Measurements from ENCODE around the gene DDX52. TPM values are rescaled to one million over a fixed set of nuclear protein-coding genes. Genes with fewer than 3 reads are reported as not detected.

DDX52 gene
- total RNA-seq (10 to 100 TPM; 13.4 to 17.7 (median 16.3) TPM), polyA plus RNA-seq (10 to 100 TPM in 2 of 3 donors, 1 to 10 TPM in 1; 9.2 to 20.1 (median 13.1) TPM)
- long read RNA-seq, donor 1, full-length matches to known transcripts: 6 of 7 reads
- long read RNA-seq, donor 1, partial matches to known transcripts: 1 of 7 reads
- long read RNA-seq, donor 1, other reads (novel, unspliced or antisense): 0 of 7 reads
- long read RNA-seq, donor 2, full-length matches to known transcripts: 16 of 28 reads
- long read RNA-seq, donor 2, partial matches to known transcripts: 7 of 28 reads
- long read RNA-seq, donor 2, other reads (novel, unspliced or antisense): 5 of 28 reads

GRCh38 chr17:37643118-37643766, at the start of gene DDX52:
Gene DDX52 (minus strand): TSS chr17:37643446. CDS start chr17:37643420, 26 bp downstream.
- H3K9me3 ChIP-seq: no peaks in the 10 kb centered on the region
- H3K27ac ChIP-seq: peak within 1 kb of the TSS; percentile 94
- intact Hi-C loops (cut with DNase I): loop anchor here in 1 of 2 donors (10.0 kb wide), 1 partner anchor 172 kb away; no protein-coding TSS in a partner anchor
- peaks cover 0 to 26% (median 0%) of the 10 kb centered on the region in 3 donors for H3K27me3 ChIP-seq (ENCODE audit: insufficient read depth in 3 of 3, low read length in 2 of 3)
- DNase-seq: peak; percentile 94 to 97
- peaks cover 0 to 38% of the 10 kb centered on the region in 2 donors for H3K36me3 ChIP-seq (ENCODE audit: insufficient read depth in 1 of 2, low read depth in 1 of 2)
- H3K4me3 ChIP-seq: peak within 1 kb of the TSS; percentile 95
- peak; percentile 97 to 100 (median 98) for ATAC-seq
- peak; percentile 6 for TF ChIP-seq CTCF (IDR thresholded peaks at IDR 0.05)
- H3K4me1 ChIP-seq: peaks cover 20% of the 10 kb centered on the region
- WGBS, 3 donors: 0 to 1% (median 1%) methylated on average over 40 to 43 of the region's 43 CpGs

GRCh38 chr17:37691807-37692206, 48.6 kb upstream of the DDX52 start:
- Histone ChIP-seq H3K27me3 (ENCODE audit: insufficient read depth in 3 of 3, low read length in 2 of 3) (peaks cover 0 to 5% (median 3%) of the 10 kb centered on the region in 3 donors), H3K36me3 (ENCODE audit: insufficient read depth in 1 of 2, low read depth in 1 of 2) (no peaks in the 10 kb centered on the region), H3K4me1 (no peaks in the 10 kb centered on the region), H3K27ac (no peak overlapping the region), H3K4me3 (no peak overlapping the region), H3K9me3 (no peaks in the 10 kb centered on the region)
- intact Hi-C loops (cut with DNase I): no loop called here
- ATAC-seq (no peak), DNase-seq (no peak)
- whole genome bisulfite sequencing, 3 donors: 67 to 79% (median 76%) methylated on average over 6 of the region's 6 CpGs
- TF ChIP-seq CTCF (IDR thresholded peaks at IDR 0.05): no peak

- no peak for TF ChIP-seq CTCF (IDR thresholded peaks at IDR 0.05)
- intact Hi-C loops (cut with DNase I): no loop called here
- no peaks in the 10 kb centered on the region for H3K9me3 ChIP-seq
- peaks cover 0 to 5% (median 3%) of the 10 kb centered on the region in 3 donors for H3K27me3 ChIP-seq (ENCODE audit: insufficient read depth in 3 of 3, low read length in 2 of 3)
- H3K4me1 ChIP-seq: no peaks in the 10 kb centered on the region
- no peak overlapping the region for H3K27ac ChIP-seq
- H3K36me3 ChIP-seq (ENCODE audit: insufficient read depth in 1 of 2, low read depth in 1 of 2): no peaks in the 10 kb centered on the region
- ATAC-seq: no peak
- DNase-seq: no peak
- WGBS, 3 donors: 89 to 90% (median 89%) methylated on average over 7 of the region's 7 CpGs
- H3K4me3 ChIP-seq: no peak overlapping the region
Observed at GRCh38 chr17:37689317-37689716, 46.1 kb upstream of the DDX52 start.

- TF ChIP-seq CTCF (IDR thresholded peaks at IDR 0.05): no peak
- intact Hi-C loops (cut with DNase I): no loop called here
- Histone ChIP-seq H3K27ac (no peak overlapping the region), H3K27me3 (ENCODE audit: insufficient read depth in 3 of 3, low read length in 2 of 3) (peaks cover 0 to 3% (median 0%) of the 10 kb centered on the region in 3 donors), H3K9me3 (no peaks in the 10 kb centered on the region), H3K4me3 (no peak overlapping the region), H3K36me3 (ENCODE audit: insufficient read depth in 1 of 2, low read depth in 1 of 2) (no peaks in the 10 kb centered on the region), H3K4me1 (no peaks in the 10 kb centered on the region)
- ATAC-seq: no peak
- WGBS, 3 donors: 52 to 61% (median 53%) methylated on average over 9 of the region's 9 CpGs
- no peak for DNase-seq
Observed at GRCh38 chr17:37683454-37683984, 40.3 kb upstream of the DDX52 start.

Data from psoas muscle (tissue), 8 donors.